Neural cell (in vitro differentiated cells): ENCODE measurements around the gene GLI2. TPM values are rescaled to one million over a fixed set of nuclear protein-coding genes. Genes with fewer than 3 reads are reported as not detected.

ENCODE experiments used
- H2AFZ ChIP-seq: fragments of 200-600, 300-800 bp; sonication (generic), shearing (Covaris generic); 2 replicates; pipeline ENCODE4 v1.6.0; 2014; ENCODE audit warnings: low read depth, mild to moderate bottlenecking, antibody characterized with exemption, low read length, moderate library complexity
- H3F3A ChIP-seq: fragments of 200-600 bp; shearing (Covaris generic); 2 replicates; pipeline ENCODE4 v1.6.1; 2016; ENCODE audit warnings: mild to moderate bottlenecking, moderate library complexity, mixed read lengths, antibody characterized with exemption, low read length; ENCODE audit not compliant: insufficient read depth, poor library complexity, severe bottlenecking
- H3K27ac ChIP-seq: fragments of 200-600, 300-800 bp; sonication (generic), shearing (Covaris generic); 2 replicates; pipeline ENCODE4 v1.5.1; 2014; ENCODE audit warnings: mild to moderate bottlenecking, low read length, moderate library complexity
- H3K27me3 ChIP-seq: fragments of 300-800, 200-600 bp; sonication (generic), shearing (Covaris generic); 2 replicates; pipeline ENCODE4 v1.6.0; 2014; ENCODE audit warnings: mild to moderate bottlenecking, low read depth, low read length, moderate library complexity; ENCODE audit not compliant: insufficient read depth
- H3K36me3 ChIP-seq: fragments of 300-800, 200-600 bp; sonication (generic), shearing (Covaris generic); 2 replicates; pipeline ENCODE4 v1.5.1; 2014; ENCODE audit warnings: mild to moderate bottlenecking, antibody characterized with exemption, low read length, moderate library complexity; ENCODE audit not compliant: insufficient read depth
- H3K4me2 ChIP-seq: fragments of 300-800, 200-600 bp; sonication (generic), shearing (Covaris generic); 2 replicates; pipeline ENCODE4 v1.6.0; 2014; ENCODE audit warnings: mild to moderate bottlenecking, low read length
- H3K4me3 ChIP-seq: fragments of 300-800, 200-600 bp; sonication (generic), shearing (Covaris generic); 2 replicates; pipeline ENCODE4 v1.5.1; 2014; ENCODE audit warnings: mild to moderate bottlenecking, low read length, moderate library complexity
- H3K79me2 ChIP-seq: fragments of 200-600 bp; shearing (Covaris generic); replicated peaks from 2 replicates; pipeline ENCODE4 v1.6.0; 2014; ENCODE audit warnings: mild to moderate bottlenecking, low read length, moderate library complexity; ENCODE audit not compliant: insufficient read depth
- H3K9ac ChIP-seq: fragments of 300-800, 200-600 bp; sonication (generic), shearing (Covaris generic); 2 replicates; pipeline ENCODE4 v1.6.1; 2016; ENCODE audit warnings: mild to moderate bottlenecking, low read length, mixed read lengths
- H3K9me2 ChIP-seq: fragments of 200-600 bp; shearing (Covaris generic); 2 replicates; pipeline ENCODE4 v1.6.1; 2016; ENCODE audit warnings: mild to moderate bottlenecking, low read length, mixed read lengths; ENCODE audit not compliant: insufficient read depth
- H3K9me3 ChIP-seq: fragments of 200-600, 300-800 bp; sonication (generic), shearing (Covaris generic); 2 replicates; pipeline ENCODE4 v1.6.1; 2016; ENCODE audit warnings: mild to moderate bottlenecking, mixed run types, low read length, moderate library complexity, mixed read lengths
- H4K20me1 ChIP-seq: fragments of 200-600 bp; shearing (Covaris generic); 2 replicates; pipeline ENCODE4 v1.6.1; 2016; ENCODE audit warnings: mild to moderate bottlenecking, mixed run types; ENCODE audit not compliant: insufficient read depth
- EP300 ChIP-seq: fragments of 450-650 bp; conservative IDR thresholded peaks from 2 replicates; pipeline ENCODE4 v1.6.1; 2014; ENCODE audit warnings: antibody characterized with exemption, mild to moderate bottlenecking, moderate library complexity; ENCODE audit not compliant: poor library complexity, severe bottlenecking
- EZH2 ChIP-seq: fragments of 200-600, 300-800 bp; shearing (Covaris generic), sonication (generic); IDR thresholded peaks from 2 replicates; pipeline ENCODE4 v1.6.1; 2014; ENCODE audit warnings: antibody characterized with exemption, low read length, borderline replicate concordance, mild to moderate bottlenecking; ENCODE audit not compliant: insufficient read depth, poor library complexity, severe bottlenecking
- MXI1 ChIP-seq: fragments of 450-650 bp; conservative IDR thresholded peaks from 2 replicates; pipeline ENCODE4 v1.6.1; 2014; ENCODE audit warnings: antibody characterized with exemption, mild to moderate bottlenecking; ENCODE audit not compliant: poor library complexity, severe bottlenecking
- POLR2AphosphoS5 ChIP-seq: IDR thresholded peaks from 2 replicates; pipeline ENCODE4 v1.6.1; 2012
- RAD21 ChIP-seq: fragments of 450-650 bp; conservative IDR thresholded peaks from 2 replicates; pipeline ENCODE4 v1.6.1; 2014; ENCODE audit warnings: antibody characterized with exemption, mild to moderate bottlenecking, moderate library complexity
- SMC3 ChIP-seq: fragments of 450-650 bp; conservative IDR thresholded peaks from 2 replicates; pipeline ENCODE4 v1.6.1; 2014; ENCODE audit warnings: antibody characterized with exemption, mild to moderate bottlenecking, moderate library complexity; ENCODE audit not compliant: poor library complexity
- TAF1 ChIP-seq: IDR thresholded peaks from 2 replicates; pipeline ENCODE4 v1.6.1; 2012; ENCODE audit warnings: low read depth
- polyA plus RNA-seq: library from polyadenylated mRNA; depleted of rRNA; stranded (reverse); fragments of >200 nt; gene quantifications from 2 replicates; pipeline ENCODE4 v1.2.3, GENCODE V29; 2014
- TF ChIP-seq, protein P1 (sequence below): fragments of 450-650 bp; IDR thresholded peaks from 2 replicates; pipeline ENCODE4 v1.5.1; 2014; ENCODE audit warnings: antibody characterized with exemption, mild to moderate bottlenecking, moderate library complexity; ENCODE audit not compliant: poor library complexity, severe bottlenecking
- TF ChIP-seq, protein P2 (sequence below): IDR thresholded peaks from 2 replicates; pipeline ENCODE4 v1.6.1; 2012; ENCODE audit warnings: borderline replicate concordance

The GLI2 gene
- polyA plus RNA-seq, 1 donor from 2014 or later: 0.14 TPM

DNA sequence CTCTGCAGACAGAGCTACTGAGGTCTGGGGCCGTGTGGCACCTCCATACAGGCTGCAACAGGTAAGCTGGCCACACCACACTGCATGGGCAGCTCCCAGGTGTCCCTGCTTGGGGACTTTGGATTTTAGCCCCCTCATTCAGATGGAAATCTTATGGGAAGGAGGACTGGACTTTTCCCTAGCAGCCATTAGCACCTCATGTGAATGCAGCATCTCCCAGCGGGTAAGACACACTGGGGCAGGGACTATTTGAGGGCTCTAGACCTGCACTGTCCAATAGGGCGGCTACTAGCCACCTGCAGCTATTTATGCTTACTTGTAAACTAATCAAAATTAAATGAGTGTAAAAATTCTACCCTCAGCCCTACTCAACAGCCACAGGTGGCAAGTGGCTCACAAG, 34.2 kb upstream of the GLI2 start:
- H3K27me3 ChIP-seq: no peaks in the 10 kb centered on the region
- no peak overlapping the region for H3K4me2 ChIP-seq
- no peaks in the 10 kb centered on the region for H3K9me2 ChIP-seq
- TF ChIP-seq, protein P1, sequence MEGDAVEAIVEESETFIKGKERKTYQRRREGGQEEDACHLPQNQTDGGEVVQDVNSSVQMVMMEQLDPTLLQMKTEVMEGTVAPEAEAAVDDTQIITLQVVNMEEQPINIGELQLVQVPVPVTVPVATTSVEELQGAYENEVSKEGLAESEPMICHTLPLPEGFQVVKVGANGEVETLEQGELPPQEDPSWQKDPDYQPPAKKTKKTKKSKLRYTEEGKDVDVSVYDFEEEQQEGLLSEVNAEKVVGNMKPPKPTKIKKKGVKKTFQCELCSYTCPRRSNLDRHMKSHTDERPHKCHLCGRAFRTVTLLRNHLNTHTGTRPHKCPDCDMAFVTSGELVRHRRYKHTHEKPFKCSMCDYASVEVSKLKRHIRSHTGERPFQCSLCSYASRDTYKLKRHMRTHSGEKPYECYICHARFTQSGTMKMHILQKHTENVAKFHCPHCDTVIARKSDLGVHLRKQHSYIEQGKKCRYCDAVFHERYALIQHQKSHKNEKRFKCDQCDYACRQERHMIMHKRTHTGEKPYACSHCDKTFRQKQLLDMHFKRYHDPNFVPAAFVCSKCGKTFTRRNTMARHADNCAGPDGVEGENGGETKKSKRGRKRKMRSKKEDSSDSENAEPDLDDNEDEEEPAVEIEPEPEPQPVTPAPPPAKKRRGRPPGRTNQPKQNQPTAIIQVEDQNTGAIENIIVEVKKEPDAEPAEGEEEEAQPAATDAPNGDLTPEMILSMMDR: no peak
- TF ChIP-seq EZH2: no peak
- TF ChIP-seq MXI1: no peak
- TF ChIP-seq EP300: no peak
- TF ChIP-seq POLR2AphosphoS5: no peak
- H3K36me3 ChIP-seq: no peaks in the 10 kb centered on the region
- no peaks in the 10 kb centered on the region for H3F3A ChIP-seq
- no peak overlapping the region for H3K4me3 ChIP-seq
- H3K9me3 ChIP-seq: no peaks in the 10 kb centered on the region
- H4K20me1 ChIP-seq: no peaks in the 10 kb centered on the region
- H3K27ac ChIP-seq: no peak overlapping the region
- no peaks in the 10 kb centered on the region for H3K79me2 ChIP-seq
- no peak overlapping the region for H2AFZ ChIP-seq
- H3K9ac ChIP-seq: no peak overlapping the region

DNA sequence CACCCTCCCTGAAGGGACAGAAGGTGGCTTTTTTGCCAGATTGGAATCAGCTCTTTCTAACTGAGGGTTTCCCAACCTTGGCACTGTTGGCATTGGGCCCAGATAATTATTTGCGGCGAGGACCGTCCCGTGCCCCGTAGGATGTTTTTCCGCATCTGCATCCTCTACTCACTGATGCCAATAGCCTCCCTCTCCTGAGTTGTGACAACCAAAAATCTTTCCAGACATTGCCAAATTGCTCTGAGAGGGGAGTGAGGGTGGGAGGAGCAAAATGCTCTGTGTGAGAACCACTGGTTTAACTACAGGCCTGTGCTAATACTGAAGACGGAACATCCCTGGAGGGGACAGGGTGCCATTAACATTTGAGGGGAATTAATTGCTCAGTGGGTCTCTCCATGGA, 33.6 kb upstream of the GLI2 start:
- no peak for TF ChIP-seq TAF1
- no peak for TF ChIP-seq EP300
- TF ChIP-seq MXI1: no peak
- TF ChIP-seq, protein P2, sequence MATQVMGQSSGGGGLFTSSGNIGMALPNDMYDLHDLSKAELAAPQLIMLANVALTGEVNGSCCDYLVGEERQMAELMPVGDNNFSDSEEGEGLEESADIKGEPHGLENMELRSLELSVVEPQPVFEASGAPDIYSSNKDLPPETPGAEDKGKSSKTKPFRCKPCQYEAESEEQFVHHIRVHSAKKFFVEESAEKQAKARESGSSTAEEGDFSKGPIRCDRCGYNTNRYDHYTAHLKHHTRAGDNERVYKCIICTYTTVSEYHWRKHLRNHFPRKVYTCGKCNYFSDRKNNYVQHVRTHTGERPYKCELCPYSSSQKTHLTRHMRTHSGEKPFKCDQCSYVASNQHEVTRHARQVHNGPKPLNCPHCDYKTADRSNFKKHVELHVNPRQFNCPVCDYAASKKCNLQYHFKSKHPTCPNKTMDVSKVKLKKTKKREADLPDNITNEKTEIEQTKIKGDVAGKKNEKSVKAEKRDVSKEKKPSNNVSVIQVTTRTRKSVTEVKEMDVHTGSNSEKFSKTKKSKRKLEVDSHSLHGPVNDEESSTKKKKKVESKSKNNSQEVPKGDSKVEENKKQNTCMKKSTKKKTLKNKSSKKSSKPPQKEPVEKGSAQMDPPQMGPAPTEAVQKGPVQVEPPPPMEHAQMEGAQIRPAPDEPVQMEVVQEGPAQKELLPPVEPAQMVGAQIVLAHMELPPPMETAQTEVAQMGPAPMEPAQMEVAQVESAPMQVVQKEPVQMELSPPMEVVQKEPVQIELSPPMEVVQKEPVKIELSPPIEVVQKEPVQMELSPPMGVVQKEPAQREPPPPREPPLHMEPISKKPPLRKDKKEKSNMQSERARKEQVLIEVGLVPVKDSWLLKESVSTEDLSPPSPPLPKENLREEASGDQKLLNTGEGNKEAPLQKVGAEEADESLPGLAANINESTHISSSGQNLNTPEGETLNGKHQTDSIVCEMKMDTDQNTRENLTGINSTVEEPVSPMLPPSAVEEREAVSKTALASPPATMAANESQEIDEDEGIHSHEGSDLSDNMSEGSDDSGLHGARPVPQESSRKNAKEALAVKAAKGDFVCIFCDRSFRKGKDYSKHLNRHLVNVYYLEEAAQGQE: no peak
- TF ChIP-seq SMC3: no peak
- no peak for TF ChIP-seq RAD21
- no peak for TF ChIP-seq POLR2AphosphoS5
- no peak for TF ChIP-seq EZH2
- TF ChIP-seq, protein P1: no peak

More for the DNA sequence above, 33.6 kb upstream of the GLI2 start:
- Histone ChIP-seq H3F3A (no peaks in the 10 kb centered on the region), H3K9me3 (no peaks in the 10 kb centered on the region), H3K27ac (no peak overlapping the region), H3K4me3 (no peak overlapping the region), H3K79me2 (no peaks in the 10 kb centered on the region), H2AFZ (no peak overlapping the region), H3K9me2 (no peaks in the 10 kb centered on the region), H3K4me2 (no peak overlapping the region), H3K27me3 (no peaks in the 10 kb centered on the region), H3K36me3 (no peaks in the 10 kb centered on the region), H4K20me1 (no peaks in the 10 kb centered on the region), H3K9ac (no peak overlapping the region)
